Mesendoderm (in vitro differentiated cells): Measurements from ENCODE around the gene MAD1L1.

Source experiments
- DNase-seq: peaks from one replicate; pipeline ENCODE4 v3.0.0; 2013
- H2AK5ac ChIP-seq: 2 replicates; pipeline ENCODE4 v1.6.1; 2013; ENCODE audit warnings: low read length, inconsistent platforms
- H2BK120ac ChIP-seq: 2 replicates; pipeline ENCODE4 v1.6.1; 2013; ENCODE audit warnings: low read depth, mild to moderate bottlenecking, low read length, moderate library complexity, mixed read lengths
- H2BK15ac ChIP-seq: replicated peaks from 2 replicates; pipeline ENCODE4 v1.6.1; 2013; ENCODE audit warnings: low read depth, mild to moderate bottlenecking, moderate library complexity
- H2BK5ac ChIP-seq: 2 replicates; pipeline ENCODE4 v1.6.1; 2013; ENCODE audit warnings: low read length, inconsistent platforms
- H3K18ac ChIP-seq: 2 replicates; pipeline ENCODE4 v1.6.1; 2013; ENCODE audit warnings: mild to moderate bottlenecking, low read length, mixed read lengths
- H3K23ac ChIP-seq: one replicate; pipeline ENCODE4 v1.6.1; 2013; ENCODE audit warnings: low read length
- H3K27ac ChIP-seq: 2 replicates; pipeline ENCODE4 v1.5.1; 2013; ENCODE audit warnings: low read depth, mild to moderate bottlenecking, inconsistent platforms, low read length, moderate library complexity
- H3K27me3 ChIP-seq: 2 replicates; pipeline ENCODE4 v1.6.1; 2013; ENCODE audit warnings: low read length, control low read depth, mild to moderate bottlenecking, inconsistent platforms; ENCODE audit not compliant: insufficient read depth, poor library complexity
- H3K36me3 ChIP-seq: 2 replicates; pipeline ENCODE4 v1.6.1; 2013; ENCODE audit warnings: low read length, inconsistent platforms; ENCODE audit not compliant: control insufficient read depth, insufficient read depth
- H3K4ac ChIP-seq: one replicate; pipeline ENCODE4 v1.6.1; 2013; ENCODE audit warnings: low read depth, mild to moderate bottlenecking, low read length, moderate library complexity
- H3K4me1 ChIP-seq: 2 replicates; pipeline ENCODE4 v1.6.1; 2013; ENCODE audit warnings: low read depth, low read length, inconsistent platforms; ENCODE audit not compliant: control insufficient read depth
- H3K4me2 ChIP-seq: 2 replicates; pipeline ENCODE4 v1.6.1; 2013; ENCODE audit warnings: low read length
- H3K4me3 ChIP-seq: 2 replicates; pipeline ENCODE4 v1.5.1; 2013; ENCODE audit warnings: mild to moderate bottlenecking, low read length
- H3K56ac ChIP-seq: one replicate; pipeline ENCODE4 v1.6.1; 2013; ENCODE audit warnings: low read length
- H3K79me1 ChIP-seq: 2 replicates; pipeline ENCODE4 v1.6.1; 2013; ENCODE audit warnings: low read length, inconsistent platforms
- H3K79me2 ChIP-seq: 2 replicates; pipeline ENCODE4 v1.6.1; 2013; ENCODE audit warnings: mild to moderate bottlenecking, low read length; ENCODE audit not compliant: control insufficient read depth, insufficient read depth
- H3K9ac ChIP-seq: 2 replicates; pipeline ENCODE4 v1.6.1; 2013; ENCODE audit warnings: low read length, inconsistent platforms
- H4K5ac ChIP-seq: one replicate; pipeline ENCODE4 v1.6.1; 2013; ENCODE audit warnings: low read length
- H4K8ac ChIP-seq: one replicate; pipeline ENCODE4 v1.6.1; 2013; ENCODE audit warnings: low read depth, mild to moderate bottlenecking, control low read depth, low read length, moderate library complexity
- WGBS: extraction: QIAGEN DNeasy Blood & Tissue Kit; methylation state at CpG from one replicate; pipeline ENCODE4 v1.1.7; 2013; ENCODE audit warnings: low lambda C conversion rate, missing lambda C conversion rate; ENCODE audit not compliant: insufficient coverage; ENCODE audit errors: extremely low coverage; 5-methylcytosine and 5-hydroxymethylcytosine counted together

Gene MAD1L1

GRCh38 chr7:1873421-1873820, 359.3 kb downstream of the MAD1L1 start:
- H4K8ac ChIP-seq = no peak overlapping the region
- no peaks in the 10 kb centered on the region for H3K36me3 ChIP-seq
- no peak overlapping the region for H3K4me2 ChIP-seq
- H3K27ac ChIP-seq = no peak overlapping the region
- no peak overlapping the region for H2BK15ac ChIP-seq
- H3K4me3 ChIP-seq = no peak overlapping the region
- no peak overlapping the region for H2AK5ac ChIP-seq
- H3K23ac ChIP-seq = no peak overlapping the region
- H3K79me2 ChIP-seq = no peaks in the 10 kb centered on the region
- peak overlapping the region; percentile 34 for H3K56ac ChIP-seq
- no peaks in the 10 kb centered on the region for H3K27me3 ChIP-seq
- no peak overlapping the region for H3K18ac ChIP-seq
- H3K9ac ChIP-seq = no peak overlapping the region
- H3K4ac ChIP-seq = no peak overlapping the region
- no peak overlapping the region for H4K5ac ChIP-seq
- no peak for DNase-seq
- WGBS = no CpG with 5 or more reads among the region's 13 CpGs
- H3K79me1 ChIP-seq = no peaks in the 10 kb centered on the region
- H3K4me1 ChIP-seq = no peaks in the 10 kb centered on the region
- H2BK5ac ChIP-seq = no peak overlapping the region
- H2BK120ac ChIP-seq = no peak overlapping the region

DNA sequence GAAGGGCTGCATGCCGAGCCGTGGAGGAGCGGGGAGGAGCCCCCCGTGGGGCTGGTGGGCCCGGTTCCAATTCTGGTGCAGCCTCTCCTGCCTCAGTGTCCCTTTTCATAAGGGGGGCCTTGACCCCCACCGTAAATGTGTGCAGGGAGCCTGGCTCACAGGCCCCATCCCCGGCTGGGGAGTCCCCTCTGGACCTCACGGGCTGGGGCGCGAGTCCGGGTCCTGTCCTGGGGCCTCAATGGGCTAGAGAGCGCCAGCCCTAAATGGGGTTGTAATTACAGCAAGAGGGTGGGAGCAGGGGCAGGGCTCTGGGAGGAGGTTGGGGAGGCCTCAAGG, 359.7 kb downstream of the MAD1L1 start:
- Histone ChIP-seq H3K4me2 (no peak overlapping the region), H3K4ac (no peak overlapping the region), H3K79me2 (no peaks in the 10 kb centered on the region), H3K4me1 (no peaks in the 10 kb centered on the region), H3K23ac (no peak overlapping the region), H4K5ac (no peak overlapping the region), H3K9ac (no peak overlapping the region), H3K18ac (no peak overlapping the region), H3K36me3 (no peaks in the 10 kb centered on the region), H3K56ac (no peak overlapping the region), H2AK5ac (no peak overlapping the region), H3K4me3 (no peak overlapping the region), H2BK120ac (no peak overlapping the region), H4K8ac (no peak overlapping the region), H2BK5ac (no peak overlapping the region), H3K27me3 (no peaks in the 10 kb centered on the region), H2BK15ac (no peak overlapping the region), H3K27ac (no peak overlapping the region), H3K79me1 (no peaks in the 10 kb centered on the region)
- no peak for DNase-seq
- WGBS = no CpG with 5 or more reads among the region's 12 CpGs

DNA sequence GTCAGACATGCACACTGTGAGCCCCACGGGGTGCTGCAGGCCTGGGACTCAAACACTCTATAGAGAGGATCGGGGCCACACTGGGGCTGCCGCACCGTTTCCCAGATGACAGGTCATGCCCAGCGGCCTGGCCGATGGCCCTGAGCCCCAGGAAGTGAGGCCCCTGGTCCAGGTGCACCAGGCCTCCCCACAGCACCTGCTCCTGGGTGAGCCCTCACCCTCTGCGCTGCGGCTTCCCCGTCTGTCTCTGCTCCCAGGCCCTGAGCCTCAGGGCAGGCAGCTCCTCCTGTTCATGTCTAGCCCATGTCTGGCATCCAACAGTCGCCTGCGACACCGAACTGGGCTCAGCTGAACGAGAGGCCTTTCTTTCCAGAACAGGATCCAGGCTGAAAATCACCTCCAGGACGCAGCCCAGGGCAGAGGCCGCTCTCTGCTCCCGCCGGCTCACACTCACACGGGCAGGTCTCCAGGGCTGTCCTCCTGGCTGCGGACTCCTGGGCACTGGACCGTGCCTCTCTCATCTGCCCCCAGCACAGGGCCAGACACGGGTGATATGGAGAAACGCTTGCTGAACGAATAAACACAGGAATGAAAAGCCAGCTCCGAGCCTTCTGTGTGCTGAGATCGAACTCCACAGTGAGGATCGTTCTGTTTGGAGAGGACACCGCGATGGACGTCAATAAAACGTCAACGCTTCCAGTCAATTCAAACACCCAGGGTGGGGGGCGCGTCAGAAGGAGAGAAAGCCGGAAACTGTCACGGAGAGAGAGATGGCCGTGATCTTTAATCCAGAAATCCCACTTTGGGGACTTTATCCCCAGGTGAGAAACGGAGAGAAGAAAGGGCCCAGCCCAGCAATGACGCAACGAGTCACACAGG, 360.3 kb downstream of the MAD1L1 start:
- whole genome bisulfite sequencing = no CpG with 5 or more reads among the region's 39 CpGs
- Histone ChIP-seq H3K4ac (no peak overlapping the region), H3K9ac (no peak overlapping the region), H2BK5ac (no peak overlapping the region), H3K4me2 (no peak overlapping the region), H2AK5ac (no peak overlapping the region), H3K79me2 (no peaks in the 10 kb centered on the region), H3K27ac (no peak overlapping the region), H4K5ac (no peak overlapping the region), H2BK120ac (no peak overlapping the region), H2BK15ac (no peak overlapping the region), H3K27me3 (no peaks in the 10 kb centered on the region), H3K56ac (no peak overlapping the region), H3K79me1 (no peaks in the 10 kb centered on the region), H3K4me3 (no peak overlapping the region), H3K4me1 (no peaks in the 10 kb centered on the region), H3K23ac (no peak overlapping the region), H3K18ac (no peak overlapping the region), H4K8ac (no peak overlapping the region), H3K36me3 (no peaks in the 10 kb centered on the region)
- DNase-seq = no peak

- Histone ChIP-seq H3K4me3 (no peak overlapping the region), H3K79me1 (no peaks in the 10 kb centered on the region), H3K9ac (no peak overlapping the region), H2BK120ac (no peak overlapping the region), H4K5ac (no peak overlapping the region), H3K4ac (no peak overlapping the region), H3K27ac (no peak overlapping the region), H4K8ac (no peak overlapping the region), H3K56ac (peak overlapping the region; percentile 7), H3K18ac (no peak overlapping the region), H3K79me2 (no peaks in the 10 kb centered on the region), H2AK5ac (no peak overlapping the region), H3K23ac (no peak overlapping the region), H3K36me3 (no peaks in the 10 kb centered on the region), H3K27me3 (no peaks in the 10 kb centered on the region), H3K4me1 (no peaks in the 10 kb centered on the region), H2BK5ac (no peak overlapping the region), H2BK15ac (no peak overlapping the region), H3K4me2 (no peak overlapping the region)
- WGBS = no CpG with 5 or more reads among the region's 28 CpGs
- DNase-seq = no peak
Observed at GRCh38 chr7:1869452-1870130, 363.2 kb downstream of the MAD1L1 start.

- Histone ChIP-seq H3K4me1 (peaks cover 2% of the 10 kb centered on the region), H4K8ac (no peak overlapping the region), H4K5ac (no peak overlapping the region), H3K36me3 (no peaks in the 10 kb centered on the region), H3K4me3 (no peak overlapping the region), H3K27ac (no peak overlapping the region), H3K4ac (no peak overlapping the region), H3K9ac (no peak overlapping the region), H3K23ac (no peak overlapping the region), H2BK120ac (no peak overlapping the region), H3K79me2 (no peaks in the 10 kb centered on the region), H3K18ac (no peak overlapping the region), H3K56ac (no peak overlapping the region), H2AK5ac (no peak overlapping the region), H3K27me3 (no peaks in the 10 kb centered on the region), H2BK15ac (no peak overlapping the region), H3K79me1 (no peaks in the 10 kb centered on the region), H2BK5ac (no peak overlapping the region), H3K4me2 (no peak overlapping the region)
- no peak for DNase-seq
- no CpG with 5 or more reads among the region's 36 CpGs for WGBS
Observed at GRCh38 chr7:1868516-1869165, 364.1 kb downstream of the MAD1L1 start.
